ENCODE measurements around the gene UGDH. TPM values are rescaled to one million over a fixed set of nuclear protein-coding genes. Genes with fewer than 3 reads are reported as not detected.
"Not testable (repeated sequence)": the region's sequence is repeated elsewhere in the genome, so short reads cannot be mapped to it uniquely, and the experiment has no call there.

Gene UGDH
- polyA plus RNA-seq, 1 donor from 2014 or later = 21.1 TPM

GRCh38 chr4:39504538-39504937, 22.7 kb downstream of the UGDH start:
- H3K4me2 ChIP-seq (ENCODE audit: low read length) = no peak overlapping the region
- H3K9me2 ChIP-seq (ENCODE audit: insufficient read depth, low read length) = no peaks in the 10 kb centered on the region
- no peak overlapping the region for H3K9ac ChIP-seq (ENCODE audit: low read length)
- no peak overlapping the region for H2AFZ ChIP-seq (ENCODE audit: low read depth, low read length)
- H3K9me3 ChIP-seq (ENCODE audit: low read length) = no peaks in the 10 kb centered on the region
- no peak overlapping the region for H3K4me3 ChIP-seq (ENCODE audit: low read length)
- H3K36me3 ChIP-seq (ENCODE audit: insufficient read depth, low read length) = peaks cover 3% of the 10 kb centered on the region
- no peak overlapping the region for H3K27ac ChIP-seq (ENCODE audit: low read length)
- H3F3A ChIP-seq (ENCODE audit: insufficient read depth, low read length, poor library complexity, severe bottlenecking) = no peaks in the 10 kb centered on the region
- H3K27me3 ChIP-seq (ENCODE audit: insufficient read depth, low read depth, low read length) = no peaks in the 10 kb centered on the region
- TF ChIP-seq CTCF (IDR thresholded peaks at IDR 0.05; ENCODE audit: poor library complexity, severe bottlenecking) (no peak), REST (IDR thresholded peaks at IDR 0.05; ENCODE audit: borderline replicate concordance) (no peak), EZH2 (IDR thresholded peaks at IDR 0.05; ENCODE audit: borderline replicate concordance, insufficient read depth, low read length, poor library complexity, severe bottlenecking) (no peak), SMC3 (conservative IDR thresholded peaks at IDR 0.05; ENCODE audit: poor library complexity) (no peak), POLR2AphosphoS5 (IDR thresholded peaks at IDR 0.05) (no peak), EP300 (conservative IDR thresholded peaks at IDR 0.05; ENCODE audit: poor library complexity, severe bottlenecking) (no peak), MXI1 (conservative IDR thresholded peaks at IDR 0.05; ENCODE audit: poor library complexity, severe bottlenecking) (no peak), TAF1 (IDR thresholded peaks at IDR 0.05; ENCODE audit: low read depth) (no peak), RAD21 (conservative IDR thresholded peaks at IDR 0.05) (no peak)
- H3K79me2 ChIP-seq (replicated peaks; ENCODE audit: insufficient read depth, low read length) = no peaks in the 10 kb centered on the region
- no peaks in the 10 kb centered on the region for H4K20me1 ChIP-seq (ENCODE audit: insufficient read depth)

GRCh38 chr4:39502664-39503035, 24.6 kb downstream of the UGDH start:
- H3F3A ChIP-seq (ENCODE audit: insufficient read depth, low read length, poor library complexity, severe bottlenecking); H2AFZ ChIP-seq (ENCODE audit: low read depth, low read length); H3K4me3 ChIP-seq (ENCODE audit: low read length); H3K4me2 ChIP-seq (ENCODE audit: low read length); H3K27me3 ChIP-seq (ENCODE audit: insufficient read depth, low read depth, low read length); H4K20me1 ChIP-seq (ENCODE audit: insufficient read depth); H3K9me2 ChIP-seq (ENCODE audit: insufficient read depth, low read length); H3K9me3 ChIP-seq (ENCODE audit: low read length); H3K27ac ChIP-seq (ENCODE audit: low read length); H3K9ac ChIP-seq (ENCODE audit: low read length); H3K79me2 ChIP-seq (replicated peaks; ENCODE audit: insufficient read depth, low read length); H3K36me3 ChIP-seq (ENCODE audit: insufficient read depth, low read length): not testable (repeated sequence)

GRCh38 chr4:39502019-39502663, 25.1 kb downstream of the UGDH start:
- no peak overlapping the region for H3K4me3 ChIP-seq (ENCODE audit: low read length)
- no peaks in the 10 kb centered on the region for H3K27me3 ChIP-seq (ENCODE audit: insufficient read depth, low read depth, low read length)
- H3K36me3 ChIP-seq (ENCODE audit: insufficient read depth, low read length) = peaks cover 3% of the 10 kb centered on the region
- no peak overlapping the region for H3K4me2 ChIP-seq (ENCODE audit: low read length)
- no peaks in the 10 kb centered on the region for H3K9me3 ChIP-seq (ENCODE audit: low read length)
- H4K20me1 ChIP-seq (ENCODE audit: insufficient read depth) = no peaks in the 10 kb centered on the region
- H3K79me2 ChIP-seq (replicated peaks; ENCODE audit: insufficient read depth, low read length) = no peaks in the 10 kb centered on the region
- TF ChIP-seq EZH2 (IDR thresholded peaks at IDR 0.05; ENCODE audit: borderline replicate concordance, insufficient read depth, low read length, poor library complexity, severe bottlenecking) = no peak
- no peak for TF ChIP-seq TAF1 (IDR thresholded peaks at IDR 0.05; ENCODE audit: low read depth)
- TF ChIP-seq POLR2AphosphoS5 (IDR thresholded peaks at IDR 0.05) = no peak
- no peak for TF ChIP-seq SMC3 (conservative IDR thresholded peaks at IDR 0.05; ENCODE audit: poor library complexity)
- no peak for TF ChIP-seq REST (IDR thresholded peaks at IDR 0.05; ENCODE audit: borderline replicate concordance)
- no peak for TF ChIP-seq RAD21 (conservative IDR thresholded peaks at IDR 0.05)
- no peak for TF ChIP-seq EP300 (conservative IDR thresholded peaks at IDR 0.05; ENCODE audit: poor library complexity, severe bottlenecking)
- no peak for TF ChIP-seq MXI1 (conservative IDR thresholded peaks at IDR 0.05; ENCODE audit: poor library complexity, severe bottlenecking)
- no peak for TF ChIP-seq CTCF (IDR thresholded peaks at IDR 0.05; ENCODE audit: poor library complexity, severe bottlenecking)
- H3K27ac ChIP-seq (ENCODE audit: low read length) = no peak overlapping the region
- no peak overlapping the region for H3K9ac ChIP-seq (ENCODE audit: low read length)
- no peak overlapping the region for H2AFZ ChIP-seq (ENCODE audit: low read depth, low read length)
- no peaks in the 10 kb centered on the region for H3K9me2 ChIP-seq (ENCODE audit: insufficient read depth, low read length)
- H3F3A ChIP-seq (ENCODE audit: insufficient read depth, low read length, poor library complexity, severe bottlenecking) = no peaks in the 10 kb centered on the region

All from neural cell (in vitro differentiated cells).